H1 (cell line): Measurements from ENCODE around the gene DIP2C.
"Not testable (repeated sequence)": the region's sequence is repeated elsewhere in the genome, so short reads cannot be mapped to it uniquely, and the experiment has no call there.

Source experiments
- ASH2L ChIP-seq: fragments of 200-600, 300-600 bp; sonication (generic); IDR thresholded peaks from one replicate; pipeline ENCODE4 v1.7.1; 2017; ENCODE audit warnings: low read length
- BCL11A ChIP-seq, 2 experiments: IDR thresholded peaks; one replicate each; pipeline ENCODE4 v1.6.1; 2011; ENCODE audit warnings: low read depth in 2 of 2, low read length in 2 of 2, mild to moderate bottlenecking in 2 of 2
- CTCF ChIP-seq, 3 experiments: IDR thresholded peaks; 1 replicate in 2 of 3; 2 replicates in 1 of 3; pipeline versions ENCODE4 v1.5.1 to v1.6.1; 2011; ENCODE audit warnings: low read length in 3 of 3, mild to moderate bottlenecking in 3 of 3, inconsistent platforms in 2 of 3, low read depth in 1 of 3, moderate library complexity in 1 of 3; ENCODE audit not compliant: insufficient read depth in 1 of 3; ENCODE audit errors: control extremely low read depth in 1 of 3
- MAX ChIP-seq: IDR thresholded peaks from 2 replicates; pipeline ENCODE4 v1.6.1; 2012; ENCODE audit warnings: inconsistent platforms
- NRF1 ChIP-seq: IDR thresholded peaks from 2 replicates; pipeline ENCODE4 v1.6.1; 2011; ENCODE audit warnings: mild to moderate bottlenecking, low read depth, low read length, improper control_type of control experiment
- POLR2A ChIP-seq, 2 experiments: IDR thresholded peaks; 1 replicate in 1 of 2; 2 replicates in 1 of 2; pipeline ENCODE4 v1.6.1; 2011; ENCODE audit warnings: low read depth in 2 of 2, low read length in 2 of 2, mild to moderate bottlenecking in 2 of 2; ENCODE audit errors: control extremely low read depth in 1 of 2
- POLR2AphosphoS5 ChIP-seq: IDR thresholded peaks from 2 replicates; pipeline ENCODE4 v1.6.1; 2011; ENCODE audit warnings: low read depth, low read length
- RFX5 ChIP-seq: IDR thresholded peaks from 2 replicates; pipeline ENCODE4 v1.6.1; 2011; ENCODE audit warnings: low read depth, low read length, improper control_type of control experiment, borderline replicate concordance
- SP2 ChIP-seq: IDR thresholded peaks from 2 replicates; pipeline ENCODE4 v1.6.1; 2012; ENCODE audit warnings: mild to moderate bottlenecking, low read length, inconsistent platforms
- SRF ChIP-seq: IDR thresholded peaks from 2 replicates; pipeline ENCODE4 v1.6.1; 2011; ENCODE audit warnings: mild to moderate bottlenecking, low read depth, low read length, moderate library complexity

GRCh38 chr10:632807-633177, 56.7 kb downstream of the DIP2C start:
- not testable (repeated sequence) for TF ChIP-seq NRF1; SP2; RFX5; ASH2L; SRF; POLR2A (IDR thresholded peaks at IDR 0.05; ENCODE audit: control extremely low read depth in 1 of 2, low read depth in 2 of 2, low read length in 2 of 2); CTCF (IDR thresholded peaks at IDR 0.05; ENCODE audit: control extremely low read depth in 1 of 3, insufficient read depth in 1 of 3, low read depth in 1 of 3, low read length in 3 of 3); BCL11A (IDR thresholded peaks at IDR 0.05; ENCODE audit: low read depth in 2 of 2, low read length in 2 of 2); MAX; POLR2AphosphoS5
